Measurements from ENCODE around the gene IGFBP7.

GRCh38 chr4:57051524-57051923 is 58.7 kb downstream of the IGFBP7 start:
- no peak for TF ChIP-seq EZH2phosphoT487 (IDR thresholded peaks at IDR 0.05; ENCODE audit: insufficient read depth, low read depth)
- TF ChIP-seq EZH2 (IDR thresholded peaks at IDR 0.05; ENCODE audit: insufficient read depth, poor library complexity, severe bottlenecking) = no peak
